Measurements from ENCODE around the gene RAB1A. TPM values are rescaled to one million over a fixed set of nuclear protein-coding genes. Genes with fewer than 3 reads are reported as not detected.

The RAB1A gene
- total and polyA plus RNA-seq, 2 donors (not counting 1 experiment from before 2014, with no cell fraction given): 26.6 to 42.2 TPM

DNA sequence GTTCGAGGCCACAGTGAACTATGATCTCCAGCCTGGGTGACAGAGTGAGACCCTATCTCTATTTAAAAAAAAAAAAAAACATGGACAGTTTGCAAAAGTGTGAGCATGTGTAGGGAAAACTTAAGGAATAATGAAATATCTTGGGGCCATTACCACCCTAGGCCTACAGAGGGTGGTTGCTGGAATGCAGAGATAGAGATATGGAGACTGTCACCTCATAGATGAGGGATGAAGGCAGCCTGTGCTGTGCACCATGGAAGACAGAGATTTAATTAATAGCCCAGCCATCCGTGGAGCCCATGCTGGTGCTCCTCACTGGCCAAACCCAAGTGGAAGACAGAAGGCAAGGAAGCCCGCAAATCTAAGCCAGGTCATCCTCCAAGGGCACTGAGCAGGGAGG is 90.3 kb downstream of the RAB1A start:
- TF ChIP-seq EZH2 (IDR thresholded peaks at IDR 0.05; ENCODE audit: borderline replicate concordance, insufficient read depth, low read depth, low read length, poor library complexity, severe bottlenecking): no peak
- TF ChIP-seq, protein P1, sequence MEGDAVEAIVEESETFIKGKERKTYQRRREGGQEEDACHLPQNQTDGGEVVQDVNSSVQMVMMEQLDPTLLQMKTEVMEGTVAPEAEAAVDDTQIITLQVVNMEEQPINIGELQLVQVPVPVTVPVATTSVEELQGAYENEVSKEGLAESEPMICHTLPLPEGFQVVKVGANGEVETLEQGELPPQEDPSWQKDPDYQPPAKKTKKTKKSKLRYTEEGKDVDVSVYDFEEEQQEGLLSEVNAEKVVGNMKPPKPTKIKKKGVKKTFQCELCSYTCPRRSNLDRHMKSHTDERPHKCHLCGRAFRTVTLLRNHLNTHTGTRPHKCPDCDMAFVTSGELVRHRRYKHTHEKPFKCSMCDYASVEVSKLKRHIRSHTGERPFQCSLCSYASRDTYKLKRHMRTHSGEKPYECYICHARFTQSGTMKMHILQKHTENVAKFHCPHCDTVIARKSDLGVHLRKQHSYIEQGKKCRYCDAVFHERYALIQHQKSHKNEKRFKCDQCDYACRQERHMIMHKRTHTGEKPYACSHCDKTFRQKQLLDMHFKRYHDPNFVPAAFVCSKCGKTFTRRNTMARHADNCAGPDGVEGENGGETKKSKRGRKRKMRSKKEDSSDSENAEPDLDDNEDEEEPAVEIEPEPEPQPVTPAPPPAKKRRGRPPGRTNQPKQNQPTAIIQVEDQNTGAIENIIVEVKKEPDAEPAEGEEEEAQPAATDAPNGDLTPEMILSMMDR (IDR thresholded peaks at IDR 0.05): no peak
- no peak overlapping the region for H3K9ac ChIP-seq (ENCODE audit: low read length)
- peaks cover 0 to 11% (median 9%) of the 10 kb centered on the region in 3 donors for H3K9me3 ChIP-seq (ENCODE audit: control extremely low read depth in 1 of 3, control insufficient read depth in 2 of 3, insufficient read depth in 1 of 3, low read length in 2 of 3)
- H3K79me2 ChIP-seq (ENCODE audit: control insufficient read depth, insufficient read depth, low read length): peaks cover 66% of the 10 kb centered on the region
- ChIA-PET CTCF (interaction anchor here (0.9 to 20.2 kb wide), 15 partner anchors 8 to 121 kb away, joined by 3 to 360 read pairs (median 4); no protein-coding TSS in a partner anchor), POLR2A (no interaction called here)
- intact Hi-C loops (cut with micrococcal nuclease): loop anchor here (1.0 to 5.0 kb wide), 6 partner anchors 13 to 452 kb away; partner anchors contain the start of genes CEP68 and SLC1A4
- H3K4me2 ChIP-seq (replicated peaks; ENCODE audit: low read depth, low read length, poor library complexity, severe bottlenecking): no peak overlapping the region
- H3K9me3 Mint-ChIP-seq (ENCODE audit: insufficient read depth): peaks cover 5% of the 10 kb centered on the region
- H3K36me3 ChIP-seq (replicated peaks in 1 of 2; ENCODE audit: control extremely low read depth in 1 of 2, control insufficient read depth in 1 of 2, extremely low read depth in 1 of 2, insufficient read depth in 2 of 2, low read length in 1 of 2): peaks cover 4 to 57% of the 10 kb centered on the region in 2 experiments
- no peak for ATAC-seq (ENCODE audit: low read depth)
- no peak overlapping the region for H3K27ac Mint-ChIP-seq
- no peak overlapping the region for H3K4me3 ChIP-seq (ENCODE audit: control extremely low read depth in 1 of 5, extremely low read depth in 1 of 5, insufficient read depth in 1 of 5, low read depth in 2 of 5, low read length in 4 of 5)
- H3K27me3 Mint-ChIP-seq: no peaks in the 10 kb centered on the region
- no peak for DNase-seq
- 100% methylated on average over 2 of the region's 3 CpGs for WGBS (ENCODE audit: insufficient coverage)
- no peak overlapping the region for H3K27ac ChIP-seq (ENCODE audit: low read length in 2 of 2)
- peaks cover 5% of the 10 kb centered on the region for H4K20me1 ChIP-seq (ENCODE audit: control insufficient read depth, insufficient read depth, low read length, poor library complexity, severe bottlenecking)
- H2AFZ ChIP-seq (ENCODE audit: insufficient read depth, low read depth, low read length, poor library complexity, severe bottlenecking): no peak overlapping the region
- peaks cover 5% of the 10 kb centered on the region in 2 donors for H3K4me1 ChIP-seq (ENCODE audit: control insufficient read depth in 2 of 2, insufficient read depth in 2 of 2, low read length in 2 of 2)
- H3K4me3 Mint-ChIP-seq: no peak overlapping the region
- no peaks in the 10 kb centered on the region for H3K27me3 ChIP-seq (replicated peaks in 1 of 4; ENCODE audit: control extremely low read depth in 1 of 4, control insufficient read depth in 3 of 4, insufficient read depth in 4 of 4, low read length in 3 of 4)
- peaks cover 18% of the 10 kb centered on the region for H3K4me1 Mint-ChIP-seq

DNA sequence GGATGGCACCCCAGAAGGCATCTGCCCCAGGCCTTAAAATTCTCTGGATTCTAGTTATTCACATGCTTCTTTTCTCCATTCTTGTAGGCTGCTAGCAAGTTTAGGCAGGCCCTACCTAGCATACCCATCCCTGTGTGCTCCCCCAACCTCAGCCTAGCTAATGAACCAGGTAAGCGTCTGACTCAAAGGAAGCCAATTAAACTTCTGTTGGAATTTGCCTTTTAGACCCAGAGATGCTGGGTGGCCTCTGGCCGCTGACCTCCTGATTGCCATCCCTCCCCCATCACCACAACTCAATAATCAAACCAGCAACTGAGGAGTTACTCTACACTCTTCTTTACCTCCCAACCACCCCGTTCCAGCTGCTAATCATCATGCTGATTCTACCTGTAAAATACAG is 92.7 kb downstream of the RAB1A start:
- H3K27ac Mint-ChIP-seq: peak overlapping the region; percentile 10
- H3K4me3 Mint-ChIP-seq: no peak overlapping the region
- H3K9me3 Mint-ChIP-seq (ENCODE audit: insufficient read depth): no peaks in the 10 kb centered on the region
- no peak overlapping the region for H2AFZ ChIP-seq (ENCODE audit: insufficient read depth, low read depth, low read length, poor library complexity, severe bottlenecking)
- intact Hi-C loops (cut with micrococcal nuclease): no loop called here
- no peaks in the 10 kb centered on the region for H3K27me3 ChIP-seq (replicated peaks in 1 of 4; ENCODE audit: control extremely low read depth in 1 of 4, control insufficient read depth in 3 of 4, insufficient read depth in 4 of 4, low read length in 3 of 4)
- H3K4me3 ChIP-seq (ENCODE audit: control extremely low read depth in 1 of 5, extremely low read depth in 1 of 5, insufficient read depth in 1 of 5, low read depth in 2 of 5, low read length in 4 of 5): no peak overlapping the region
- no peaks in the 10 kb centered on the region for H3K27me3 Mint-ChIP-seq
- no peaks in the 10 kb centered on the region for H3K9me3 ChIP-seq (ENCODE audit: control extremely low read depth in 1 of 3, control insufficient read depth in 2 of 3, insufficient read depth in 1 of 3, low read length in 2 of 3)
- ATAC-seq (ENCODE audit: low read depth) (no peak), DNase-seq (no peak)
- POLR2A ChIA-PET: no interaction called here
- H3K4me2 ChIP-seq (replicated peaks; ENCODE audit: low read depth, low read length, poor library complexity, severe bottlenecking): no peak overlapping the region
- peaks cover 5% of the 10 kb centered on the region for H4K20me1 ChIP-seq (ENCODE audit: control insufficient read depth, insufficient read depth, low read length, poor library complexity, severe bottlenecking)
- CTCF ChIA-PET: interaction anchor here (1.0 to 20.2 kb wide), 4 partner anchors 20 to 132 kb away, joined by 3 to 360 read pairs (median 6); no protein-coding TSS in a partner anchor
- 92% methylated on average over 3 of the region's 3 CpGs for WGBS (ENCODE audit: insufficient coverage)
- peaks cover 15 to 19% of the 10 kb centered on the region in 2 donors for H3K4me1 ChIP-seq (ENCODE audit: control insufficient read depth in 2 of 2, insufficient read depth in 2 of 2, low read length in 2 of 2)
- H3K9ac ChIP-seq (ENCODE audit: low read length): no peak overlapping the region
- peaks cover 27% of the 10 kb centered on the region for H3K4me1 Mint-ChIP-seq
- TF ChIP-seq EZH2 (IDR thresholded peaks at IDR 0.05; ENCODE audit: borderline replicate concordance, insufficient read depth, low read depth, low read length, poor library complexity, severe bottlenecking): no peak
- TF ChIP-seq, protein P1 (IDR thresholded peaks at IDR 0.05): no peak
- peaks cover 4 to 41% of the 10 kb centered on the region in 2 experiments for H3K36me3 ChIP-seq (replicated peaks in 1 of 2; ENCODE audit: control extremely low read depth in 1 of 2, control insufficient read depth in 1 of 2, extremely low read depth in 1 of 2, insufficient read depth in 2 of 2, low read length in 1 of 2)
- peaks cover 76% of the 10 kb centered on the region for H3K79me2 ChIP-seq (ENCODE audit: control insufficient read depth, insufficient read depth, low read length)
- no peak overlapping the region for H3K27ac ChIP-seq (ENCODE audit: low read length in 2 of 2)
